Thoracic aorta (tissue), 2 donors: ENCODE results near the gene AP2A1. TPM values are rescaled to one million over a fixed set of nuclear protein-coding genes. Genes with fewer than 3 reads are reported as not detected.

Source experiments
- ATAC-seq: fragments of 150-250 bp; one replicate; pipeline ENCODE4 v1.8.0; 2017; ENCODE audit warnings: low read depth; ENCODE audit not compliant: insufficient number of reproducible peaks, low FRiP score
- DNase-seq: peaks from one replicate; pipeline ENCODE4 v3.0.0-alpha.2; 2020; ENCODE audit warnings: low spot score
- H3K27ac ChIP-seq, 2 donors: fragments of 200-600 bp; sonication (generic); 1 replicate in 1 of 2; 2 replicates in 1 of 2; pipeline ENCODE4 v1.5.1; 2016; ENCODE audit warnings: mild to moderate bottlenecking in 2 of 2, moderate library complexity in 2 of 2
- H3K27me3 ChIP-seq: fragments of 200-600 bp; sonication (generic); replicated peaks from 2 replicates; pipeline ENCODE4 v1.6.0; 2016; ENCODE audit warnings: mild to moderate bottlenecking; ENCODE audit not compliant: insufficient read depth
- H3K36me3 ChIP-seq: fragments of 200-600 bp; sonication (generic); one replicate; pipeline ENCODE4 v1.5.1; 2016
- H3K4me1 ChIP-seq, 2 donors: fragments of 200-600 bp; sonication (generic); 1 replicate in 1 of 2; 2 replicates in 1 of 2; pipeline versions ENCODE4 v1.5.1 to v1.6.0; 2016; ENCODE audit warnings: low read depth in 2 of 2, mild to moderate bottlenecking in 1 of 2; ENCODE audit not compliant: control insufficient read depth in 1 of 2
- H3K4me3 ChIP-seq: fragments of 200-600 bp; sonication (generic); 2 replicates; pipeline ENCODE4 v1.5.1; 2016; ENCODE audit warnings: mild to moderate bottlenecking
- H3K9me3 ChIP-seq: fragments of 200-600 bp; sonication (generic); 2 replicates; pipeline ENCODE4 v1.5.1; 2016
- total RNA-seq, 2 donors: library from RNA; depleted of rRNA; stranded (reverse); fragments of >200 nt; gene quantifications; one replicate each; pipeline versions ENCODE4 v1.1.0 to v1.2.3, GENCODE V29; 2016
- TF ChIP-seq, protein P1 (sequence below): fragments of 200-600 bp; sonication (generic); IDR thresholded peaks from one replicate; pipeline ENCODE4 v1.5.1; 2019; ENCODE audit warnings: antibody characterized with exemption

AP2A1 gene
- total RNA-seq, 2 donors from 2014 or later = 81.1 to 89.7 TPM

DNA sequence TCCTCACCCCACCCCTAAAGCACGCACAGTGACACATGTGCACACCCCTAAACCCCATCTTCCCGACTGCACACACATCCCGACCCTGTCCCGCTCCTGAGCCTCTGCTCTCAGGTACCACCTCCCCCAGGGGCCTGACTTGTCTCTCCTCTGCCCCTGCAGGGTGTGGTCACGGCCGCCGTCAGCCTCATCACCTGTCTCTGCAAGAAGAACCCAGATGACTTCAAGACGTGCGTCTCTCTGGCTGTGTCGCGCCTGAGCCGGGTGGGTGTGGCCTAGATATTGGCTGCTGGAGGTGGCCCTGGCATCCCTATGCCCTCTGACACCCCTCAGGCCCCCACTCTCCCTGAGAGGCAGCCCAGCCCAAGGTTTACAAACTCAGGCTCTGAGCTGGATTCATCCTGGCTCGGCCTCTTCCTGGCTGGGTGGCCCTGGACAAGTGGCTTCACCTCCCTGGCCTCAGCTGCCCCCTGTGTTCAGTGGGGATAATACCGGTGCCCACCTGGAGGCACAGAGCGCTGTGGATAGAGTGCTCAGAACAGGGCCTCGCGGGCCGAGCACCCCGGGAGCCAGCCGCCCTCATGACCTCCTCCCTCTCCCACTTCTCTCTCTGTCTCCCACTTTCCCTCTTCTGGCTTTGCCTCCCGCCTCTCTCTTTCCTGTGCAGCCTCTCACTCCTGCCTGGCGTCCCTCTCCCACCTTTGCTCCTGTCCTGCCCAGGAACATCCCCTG lies 26.2 kb downstream of the AP2A1 start:
- ATAC-seq = no peak
- Histone ChIP-seq H3K27me3 (no peaks in the 10 kb centered on the region), H3K9me3 (no peaks in the 10 kb centered on the region), H3K36me3 (peaks cover 63% of the 10 kb centered on the region), H3K4me1 (no peaks in the 10 kb centered on the region), H3K27ac (no peak overlapping the region), H3K4me3 (no peak overlapping the region)
- DNase-seq = no peak
- TF ChIP-seq, protein P1, sequence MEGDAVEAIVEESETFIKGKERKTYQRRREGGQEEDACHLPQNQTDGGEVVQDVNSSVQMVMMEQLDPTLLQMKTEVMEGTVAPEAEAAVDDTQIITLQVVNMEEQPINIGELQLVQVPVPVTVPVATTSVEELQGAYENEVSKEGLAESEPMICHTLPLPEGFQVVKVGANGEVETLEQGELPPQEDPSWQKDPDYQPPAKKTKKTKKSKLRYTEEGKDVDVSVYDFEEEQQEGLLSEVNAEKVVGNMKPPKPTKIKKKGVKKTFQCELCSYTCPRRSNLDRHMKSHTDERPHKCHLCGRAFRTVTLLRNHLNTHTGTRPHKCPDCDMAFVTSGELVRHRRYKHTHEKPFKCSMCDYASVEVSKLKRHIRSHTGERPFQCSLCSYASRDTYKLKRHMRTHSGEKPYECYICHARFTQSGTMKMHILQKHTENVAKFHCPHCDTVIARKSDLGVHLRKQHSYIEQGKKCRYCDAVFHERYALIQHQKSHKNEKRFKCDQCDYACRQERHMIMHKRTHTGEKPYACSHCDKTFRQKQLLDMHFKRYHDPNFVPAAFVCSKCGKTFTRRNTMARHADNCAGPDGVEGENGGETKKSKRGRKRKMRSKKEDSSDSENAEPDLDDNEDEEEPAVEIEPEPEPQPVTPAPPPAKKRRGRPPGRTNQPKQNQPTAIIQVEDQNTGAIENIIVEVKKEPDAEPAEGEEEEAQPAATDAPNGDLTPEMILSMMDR = no peak

DNA sequence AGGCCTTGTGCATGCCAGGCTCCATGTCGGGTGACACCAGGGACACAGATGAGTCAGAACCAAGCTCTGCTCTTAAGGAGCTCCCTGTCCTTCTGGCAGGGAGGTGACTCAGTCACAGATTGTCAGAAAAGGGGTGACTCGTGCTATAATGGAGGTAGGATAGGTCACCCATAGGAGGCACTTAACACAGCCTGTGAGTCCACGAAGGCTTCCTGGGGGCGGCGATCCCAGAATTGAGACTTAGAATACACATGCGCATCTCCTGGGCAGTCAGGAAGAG lies 26.7 kb downstream of the AP2A1 start:
- H3K4me3 ChIP-seq = no peak overlapping the region
- H3K9me3 ChIP-seq = no peaks in the 10 kb centered on the region
- no peak overlapping the region for H3K27ac ChIP-seq
- ATAC-seq (no peak), DNase-seq (no peak)
- H3K36me3 ChIP-seq = peaks cover 68% of the 10 kb centered on the region
- H3K27me3 ChIP-seq = no peaks in the 10 kb centered on the region
- TF ChIP-seq, protein P1 = no peak
- no peaks in the 10 kb centered on the region for H3K4me1 ChIP-seq

DNA sequence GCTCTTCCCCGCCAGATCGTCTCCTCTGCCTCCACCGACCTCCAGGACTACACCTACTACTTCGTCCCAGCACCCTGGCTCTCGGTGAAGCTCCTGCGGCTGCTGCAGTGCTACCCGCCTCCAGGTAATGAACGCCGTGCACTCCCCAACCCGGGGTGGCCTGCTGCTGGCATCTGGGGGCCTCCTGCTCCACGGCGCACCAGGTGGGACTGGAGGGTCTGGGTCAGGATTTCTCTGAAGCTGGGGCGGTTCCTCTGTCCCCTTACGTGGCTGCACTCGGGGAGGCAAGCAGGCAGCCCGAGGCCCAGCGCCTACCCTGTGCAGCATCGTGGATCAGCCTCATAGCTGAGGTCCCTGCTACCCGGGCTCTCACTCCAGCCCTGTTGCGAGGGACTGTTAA lies 28.8 kb downstream of the AP2A1 start:
- TF ChIP-seq, protein P1 = no peak
- Histone ChIP-seq H3K27ac (no peak overlapping the region), H3K9me3 (no peaks in the 10 kb centered on the region), H3K36me3 (peaks cover 83% of the 10 kb centered on the region), H3K4me1 (no peaks in the 10 kb centered on the region), H3K4me3 (no peak overlapping the region), H3K27me3 (no peaks in the 10 kb centered on the region)
- DNase-seq (no peak), ATAC-seq (no peak)

DNA sequence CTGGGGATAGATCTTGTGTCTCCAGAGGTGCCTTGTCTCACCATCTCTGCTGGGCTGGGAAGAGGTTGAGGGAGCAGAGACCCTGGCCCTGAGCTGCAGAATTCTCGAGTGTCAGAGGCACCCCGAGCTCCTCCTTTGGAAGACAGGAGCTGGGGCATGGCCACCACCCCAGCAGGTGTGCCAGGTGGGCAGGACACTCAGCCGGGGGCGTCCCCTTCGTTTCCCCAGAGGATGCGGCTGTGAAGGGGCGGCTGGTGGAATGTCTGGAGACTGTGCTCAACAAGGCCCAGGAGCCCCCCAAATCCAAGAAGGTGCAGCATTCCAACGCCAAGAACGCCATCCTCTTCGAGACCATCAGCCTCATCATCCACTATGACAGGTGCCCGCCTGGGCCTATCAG lies 31.8 kb downstream of the AP2A1 start:
- Histone ChIP-seq H3K4me3 (no peak overlapping the region), H3K9me3 (no peaks in the 10 kb centered on the region), H3K4me1 (peaks cover 0 to 7% of the 10 kb centered on the region in 2 donors), H3K36me3 (peaks cover 69% of the 10 kb centered on the region), H3K27ac (no peak overlapping the region), H3K27me3 (no peaks in the 10 kb centered on the region)
- TF ChIP-seq, protein P1 = no peak
- no peak for DNase-seq
- ATAC-seq = no peak

DNA sequence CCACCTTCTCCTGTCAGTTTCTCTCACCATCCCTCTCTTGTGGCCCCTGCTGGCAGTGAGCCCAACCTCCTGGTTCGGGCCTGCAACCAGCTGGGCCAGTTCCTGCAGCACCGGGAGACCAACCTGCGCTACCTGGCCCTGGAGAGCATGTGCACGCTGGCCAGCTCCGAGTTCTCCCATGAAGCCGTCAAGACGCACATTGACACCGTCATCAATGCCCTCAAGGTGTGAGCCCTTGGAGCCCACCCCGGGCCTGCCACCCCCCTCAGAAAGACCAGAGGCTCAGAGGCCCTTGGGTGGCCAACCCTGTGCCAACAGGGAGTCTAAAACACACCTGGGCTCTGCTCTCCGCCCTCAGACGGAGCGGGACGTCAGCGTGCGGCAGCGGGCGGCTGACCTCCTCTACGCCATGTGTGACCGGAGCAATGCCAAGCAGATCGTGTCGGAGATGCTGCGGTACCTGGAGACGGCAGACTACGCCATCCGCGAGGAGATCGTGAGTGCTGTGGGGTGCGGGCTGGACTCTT lies 32.5 kb downstream of the AP2A1 start:
- Histone ChIP-seq H3K4me3 (no peak overlapping the region), H3K9me3 (no peaks in the 10 kb centered on the region), H3K4me1 (peaks cover 0 to 7% of the 10 kb centered on the region in 2 donors), H3K27me3 (no peaks in the 10 kb centered on the region), H3K36me3 (peaks cover 64% of the 10 kb centered on the region), H3K27ac (no peak overlapping the region)
- TF ChIP-seq, protein P1 = no peak
- DNase-seq = no peak
- ATAC-seq = no peak
